ENCODE data around the gene SP6. TPM values are rescaled to one million over a fixed set of nuclear protein-coding genes. Genes with fewer than 3 reads are reported as not detected.

Gene SP6
- total RNA-seq, 2 experiments from 2014 or later: 0.05 TPM; not detected in 1

DNA sequence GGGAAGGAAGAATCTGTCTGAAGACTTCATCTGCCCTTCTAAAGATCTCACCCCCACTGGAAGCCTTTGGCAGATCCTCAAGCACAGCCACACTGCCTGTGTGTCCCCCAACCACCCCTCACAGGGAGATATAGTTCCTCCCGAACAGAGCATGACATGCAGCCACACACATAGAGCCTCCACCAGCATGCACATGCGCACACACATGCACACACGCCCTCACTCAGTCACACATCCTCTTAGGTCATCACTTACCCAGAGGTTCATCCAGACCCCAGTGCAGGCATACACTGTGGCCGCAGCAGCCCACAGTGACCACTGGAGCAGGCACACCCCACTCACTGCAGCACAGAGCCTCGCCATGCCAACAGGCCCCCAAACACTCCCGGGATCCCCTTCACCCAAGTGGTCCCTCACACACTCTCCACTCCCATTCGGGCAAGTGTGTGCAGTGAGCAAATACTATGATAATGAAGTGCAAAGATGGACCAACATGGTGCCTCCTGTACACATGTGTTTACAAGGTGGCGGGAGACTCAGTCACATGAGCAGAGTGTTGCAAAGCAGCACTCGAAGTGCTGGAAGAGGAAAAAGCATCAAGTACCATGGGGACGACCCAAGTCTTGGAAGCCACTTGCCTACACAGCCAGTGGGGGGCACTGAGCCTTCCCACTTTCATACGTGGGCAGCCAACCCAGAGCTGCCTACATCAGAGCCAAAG is 17.0 kb upstream of the SP6 start:
- CTCF ChIA-PET: no interaction called here
- peaks cover 4% of the 10 kb centered on the region for H3K4me1 Mint-ChIP-seq (ENCODE audit: low read depth)
- no peak overlapping the region for H3K27ac Mint-ChIP-seq
- H3K9me3 Mint-ChIP-seq (ENCODE audit: insufficient read depth): no peaks in the 10 kb centered on the region
- no peak for DNase-seq
- POLR2A ChIA-PET: interaction anchor here (0.7 kb wide), 1 partner anchor 28 kb away, joined by 3 read pairs; no protein-coding TSS in a partner anchor
- H3K36me3 Mint-ChIP-seq (ENCODE audit: low read depth): no peaks in the 10 kb centered on the region
- no peak for ATAC-seq
- H3K27me3 Mint-ChIP-seq (ENCODE audit: low read depth): peaks cover 22% of the 10 kb centered on the region
- no peak overlapping the region for H3K4me3 Mint-ChIP-seq

DNA sequence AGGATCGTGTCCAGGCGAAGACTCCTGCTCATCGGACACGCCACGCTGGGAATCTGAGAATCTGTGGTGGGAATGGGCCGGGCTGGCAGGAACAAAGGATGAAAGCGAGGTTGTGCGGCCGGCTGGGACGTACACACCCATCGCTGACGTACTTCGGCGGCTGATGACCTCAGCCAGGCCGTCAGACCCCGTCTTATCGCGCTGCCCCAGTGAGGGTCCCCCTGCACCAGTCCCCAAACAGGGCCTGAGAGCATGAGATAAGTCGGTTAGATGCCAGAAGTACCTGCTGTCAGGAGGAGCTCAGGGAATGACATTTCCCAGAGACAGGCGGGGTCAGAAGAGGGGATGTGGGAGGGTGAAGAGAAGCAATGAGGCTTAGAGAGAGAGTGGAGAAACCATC is 16.0 kb upstream of the SP6 start:
- POLR2A ChIA-PET: no interaction called here
- H3K36me3 Mint-ChIP-seq (ENCODE audit: low read depth): no peaks in the 10 kb centered on the region
- no peak overlapping the region for H3K4me3 Mint-ChIP-seq
- DNase-seq (no peak), ATAC-seq (no peak)
- H3K27me3 Mint-ChIP-seq (ENCODE audit: low read depth): peaks cover 18% of the 10 kb centered on the region
- CTCF ChIA-PET: no interaction called here
- no peaks in the 10 kb centered on the region for H3K9me3 Mint-ChIP-seq (ENCODE audit: insufficient read depth)
- H3K4me1 Mint-ChIP-seq (ENCODE audit: low read depth): peaks cover 4% of the 10 kb centered on the region
- no peak overlapping the region for H3K27ac Mint-ChIP-seq

DNA sequence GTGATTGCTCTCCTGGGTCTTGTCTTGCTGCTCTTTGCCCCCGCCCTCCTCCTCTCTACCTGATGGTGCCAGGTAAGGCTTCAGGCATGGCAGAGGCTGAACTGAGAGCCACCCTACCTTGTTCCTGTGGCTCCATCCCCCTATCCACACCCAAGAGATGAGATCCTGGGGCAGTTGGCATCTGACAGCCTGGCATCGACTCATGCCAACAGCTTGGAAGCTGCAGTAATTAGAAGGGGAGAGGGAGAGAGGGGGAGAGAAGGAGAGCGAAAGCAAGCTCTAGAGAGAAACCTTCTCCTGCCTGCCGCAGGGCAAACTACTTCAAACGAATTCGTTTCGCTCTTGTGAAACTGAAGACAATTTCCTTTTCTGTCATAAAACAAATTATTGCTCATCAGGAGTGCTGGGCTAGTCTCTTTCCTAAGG is 13.8 kb upstream of the SP6 start:
- Mint-ChIP-seq H3K27ac (no peak overlapping the region), H3K27me3 (ENCODE audit: low read depth) (peaks cover 9% of the 10 kb centered on the region), H3K4me3 (no peak overlapping the region), H3K36me3 (ENCODE audit: low read depth) (no peaks in the 10 kb centered on the region), H3K4me1 (ENCODE audit: low read depth) (peaks cover 4% of the 10 kb centered on the region), H3K9me3 (ENCODE audit: insufficient read depth) (no peaks in the 10 kb centered on the region)
- ATAC-seq (no peak), DNase-seq (no peak)
- ChIA-PET CTCF (interaction anchor here (1.6 to 2.2 kb wide), 2 partner anchors 24 to 25 kb away, joined by 5 to 6 read pairs; partner anchors contain the start of gene SCRN2), POLR2A (interaction anchor here (0.6 to 1.4 kb wide), 2 partner anchors 31 kb away, joined by 3 to 4 read pairs; partner anchors contain the start of gene SP2)

DNA sequence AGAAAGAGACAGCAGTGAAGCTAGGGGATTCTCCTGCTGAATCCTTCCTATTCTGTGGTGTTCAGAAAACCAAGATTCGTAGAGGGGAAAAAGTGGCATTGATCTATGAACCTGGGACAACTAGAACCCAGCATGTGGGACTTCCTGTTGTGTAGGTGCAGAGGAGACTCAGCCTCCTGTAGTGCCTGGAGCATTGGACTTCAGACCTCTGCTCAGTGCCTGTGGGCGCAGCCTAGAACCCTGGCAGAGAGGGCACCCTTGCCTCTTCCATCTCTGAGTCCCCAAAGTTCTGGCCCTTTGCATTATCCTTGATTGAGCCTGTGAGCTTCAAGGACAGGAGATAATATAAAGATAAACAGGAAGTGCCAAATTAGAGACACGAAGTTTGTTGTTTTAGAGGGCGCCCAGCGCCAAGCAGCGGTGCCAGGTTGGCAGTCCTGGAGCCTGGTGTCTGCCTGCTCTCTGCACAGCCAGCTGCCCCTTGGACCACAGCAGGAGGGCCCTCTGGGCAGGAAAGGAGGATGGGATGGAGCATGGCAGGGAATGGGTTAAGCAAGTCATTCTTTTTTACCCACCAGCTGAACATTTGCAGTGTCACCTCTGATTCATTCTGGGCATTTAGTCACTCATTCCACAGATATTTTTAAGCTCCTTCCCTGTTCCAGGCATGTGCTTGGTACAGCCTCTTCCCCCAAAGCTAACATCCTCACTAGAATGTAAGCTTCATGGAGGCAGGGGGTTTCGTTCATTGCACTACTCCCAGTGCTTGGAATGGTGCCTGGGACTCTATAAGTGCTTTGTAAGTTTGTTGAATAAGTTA is 11.9 kb upstream of the SP6 start:
- ChIA-PET POLR2A (no interaction called here), CTCF (interaction anchor here (1.3 to 2.5 kb wide), 2 partner anchors 27 to 83 kb away, joined by 6 read pairs; no protein-coding TSS in a partner anchor)
- no peak overlapping the region for H3K4me3 Mint-ChIP-seq
- H3K36me3 Mint-ChIP-seq (ENCODE audit: low read depth): no peaks in the 10 kb centered on the region
- peaks cover 4% of the 10 kb centered on the region for H3K4me1 Mint-ChIP-seq (ENCODE audit: low read depth)
- ATAC-seq: no peak
- H3K27me3 Mint-ChIP-seq (ENCODE audit: low read depth): peaks cover 10% of the 10 kb centered on the region
- no peaks in the 10 kb centered on the region for H3K9me3 Mint-ChIP-seq (ENCODE audit: insufficient read depth)
- H3K27ac Mint-ChIP-seq: no peak overlapping the region
- no peak for DNase-seq

DNA sequence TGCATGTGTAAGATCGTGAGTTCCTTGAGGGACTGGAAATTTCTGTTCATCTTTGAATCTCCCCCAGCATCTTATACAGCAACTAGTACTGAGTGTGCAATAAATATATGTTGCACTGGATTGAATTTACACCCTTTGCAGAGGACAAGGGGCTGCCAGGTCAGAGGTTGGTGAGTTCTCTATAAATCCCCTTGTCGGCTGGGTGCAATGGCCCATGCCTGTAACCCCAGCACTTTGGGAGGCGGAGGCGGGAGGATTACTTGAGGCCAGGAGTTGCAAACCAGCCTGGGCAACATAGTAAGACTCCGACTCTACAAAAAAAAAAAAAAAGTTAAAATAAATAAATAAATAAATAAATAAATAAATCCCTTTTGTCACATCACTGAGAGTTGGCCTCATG is 9.4 kb upstream of the SP6 start:
- no peaks in the 10 kb centered on the region for H3K9me3 Mint-ChIP-seq (ENCODE audit: insufficient read depth)
- no peak overlapping the region for H3K27ac Mint-ChIP-seq
- no peak overlapping the region for H3K4me3 Mint-ChIP-seq
- POLR2A ChIA-PET: no interaction called here
- peaks cover 4% of the 10 kb centered on the region for H3K4me1 Mint-ChIP-seq (ENCODE audit: low read depth)
- ATAC-seq (no peak), DNase-seq (no peak)
- peaks cover 20% of the 10 kb centered on the region for H3K27me3 Mint-ChIP-seq (ENCODE audit: low read depth)
- CTCF ChIA-PET: interaction anchor here (1.6 to 1.7 kb wide), 2 partner anchors 18 to 110 kb away, joined by 3 to 6 read pairs; partner anchors contain the start of gene CDK5RAP3
- no peaks in the 10 kb centered on the region for H3K36me3 Mint-ChIP-seq (ENCODE audit: low read depth)

DNA sequence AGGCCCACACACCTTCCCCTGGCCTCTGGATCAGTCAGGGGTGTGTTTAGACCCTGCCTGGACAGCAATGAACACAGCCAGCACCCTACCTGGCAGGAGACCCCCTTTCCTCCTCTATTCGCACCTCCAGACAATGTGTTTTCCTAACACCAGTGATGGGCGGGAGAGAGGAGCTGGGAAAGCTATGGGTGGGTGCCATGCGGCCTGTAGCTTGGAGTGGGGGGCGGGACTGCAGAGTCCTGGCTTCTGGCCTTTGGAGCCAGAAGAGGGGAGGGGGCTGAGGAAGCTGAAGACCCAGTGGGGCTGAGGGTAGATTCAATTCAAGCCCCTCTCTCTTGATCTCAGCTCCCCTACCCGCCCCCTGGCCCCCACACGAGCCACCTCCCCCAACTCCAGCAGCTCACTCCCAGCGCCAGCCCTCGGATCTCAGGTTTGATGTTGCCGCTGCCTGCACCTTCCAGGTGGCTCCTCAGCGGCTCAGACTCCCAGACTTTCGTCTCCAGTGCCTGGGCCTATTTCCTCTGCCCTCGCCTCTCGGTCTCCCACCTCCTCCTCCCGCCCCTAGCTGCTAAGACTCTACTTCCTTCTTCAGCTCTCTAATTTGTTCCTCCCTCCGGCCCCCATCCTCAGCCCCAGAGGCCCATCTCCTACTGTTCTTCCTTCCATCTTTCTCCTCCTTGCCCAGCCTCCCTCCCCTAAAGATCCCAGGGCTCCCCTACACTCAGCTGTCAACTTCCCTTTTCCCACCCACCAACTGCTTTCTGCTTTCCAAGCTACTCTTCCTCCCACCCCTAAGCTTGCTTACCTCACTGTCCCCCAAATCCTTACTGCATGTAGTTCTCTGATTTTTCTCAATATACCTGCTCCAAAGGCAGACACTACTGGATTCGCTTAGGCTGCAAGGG is 6.8 kb upstream of the SP6 start:
- no peak overlapping the region for H3K27ac Mint-ChIP-seq
- ATAC-seq: no peak
- H3K36me3 Mint-ChIP-seq (ENCODE audit: low read depth): no peaks in the 10 kb centered on the region
- no peak overlapping the region for H3K4me3 Mint-ChIP-seq
- H3K27me3 Mint-ChIP-seq (ENCODE audit: low read depth): peaks cover 45% of the 10 kb centered on the region
- CTCF ChIA-PET: interaction anchor here (1.3 to 3.4 kb wide), 4 partner anchors 10 to 160 kb away, joined by 3 to 14 read pairs (median 8); partner anchors contain the start of gene SCRN2
- POLR2A ChIA-PET: no interaction called here
- no peaks in the 10 kb centered on the region for H3K9me3 Mint-ChIP-seq (ENCODE audit: insufficient read depth)
- H3K4me1 Mint-ChIP-seq (ENCODE audit: low read depth): no peaks in the 10 kb centered on the region
- no peak for DNase-seq

DNA sequence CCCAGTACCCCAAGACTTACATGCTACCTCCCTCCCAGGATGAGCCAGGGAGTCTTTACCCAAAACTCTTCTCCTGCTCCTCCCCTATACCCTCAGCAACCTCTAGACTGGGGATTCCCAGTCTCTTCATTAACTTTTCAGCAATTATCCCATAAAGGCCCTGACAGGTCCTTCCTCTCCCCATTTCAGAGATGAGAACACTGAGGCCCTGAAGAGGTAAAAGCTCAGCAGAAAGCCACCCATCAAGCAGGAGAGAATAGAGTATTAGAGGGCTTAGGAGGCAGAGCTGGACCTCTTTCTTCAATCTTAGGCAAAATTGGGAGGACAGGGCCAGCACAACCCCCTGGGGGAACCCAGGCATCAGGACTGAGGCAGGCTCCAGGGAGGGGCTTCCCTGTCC is 5.9 kb upstream of the SP6 start:
- H3K4me3 Mint-ChIP-seq: no peak overlapping the region
- H3K27ac Mint-ChIP-seq: no peak overlapping the region
- H3K9me3 Mint-ChIP-seq (ENCODE audit: insufficient read depth): no peaks in the 10 kb centered on the region
- no peaks in the 10 kb centered on the region for H3K36me3 Mint-ChIP-seq (ENCODE audit: low read depth)
- peaks cover 8% of the 10 kb centered on the region for H3K4me1 Mint-ChIP-seq (ENCODE audit: low read depth)
- peaks cover 54% of the 10 kb centered on the region for H3K27me3 Mint-ChIP-seq (ENCODE audit: low read depth)
- DNase-seq (no peak), ATAC-seq (no peak)
- CTCF ChIA-PET: interaction anchor here (2.4 to 18.7 kb wide), 3 partner anchors 9 to 30 kb away, joined by 9 to 538 read pairs (median 14); partner anchors contain the start of gene SP2
- POLR2A ChIA-PET: no interaction called here

DNA sequence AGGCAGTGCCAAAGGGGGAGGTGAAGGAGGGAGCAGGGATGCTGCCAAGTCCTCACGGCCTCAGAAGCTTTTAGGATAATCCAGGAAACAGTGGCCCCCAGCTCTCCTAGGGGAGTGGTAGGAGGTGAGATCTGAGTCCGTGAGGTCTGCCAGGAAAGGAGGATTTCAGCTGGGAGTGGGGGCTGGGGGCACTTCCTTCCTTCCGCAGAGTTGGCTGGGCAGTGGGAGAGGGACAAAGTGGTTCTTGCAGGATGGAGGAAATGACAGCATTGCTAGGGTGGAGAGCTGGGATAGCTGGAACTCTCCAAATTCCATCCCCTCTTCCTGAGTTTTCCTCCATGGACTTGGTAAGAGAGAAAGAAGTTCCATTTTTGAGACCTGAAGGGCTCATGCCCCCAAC is 4.8 kb upstream of the SP6 start:
- H3K9me3 Mint-ChIP-seq (ENCODE audit: insufficient read depth): no peaks in the 10 kb centered on the region
- ChIA-PET POLR2A (interaction anchor here (1.0 kb wide), 1 partner anchor 40 kb away, joined by 5 read pairs; the partner anchor contains the start of gene SP2), CTCF (interaction anchor here (1.8 to 18.7 kb wide), 3 partner anchors 8 to 31 kb away, joined by 7 to 538 read pairs (median 14); partner anchors contain the start of genes SCRN2 and SP2)
- peaks cover 57% of the 10 kb centered on the region for H3K27me3 Mint-ChIP-seq (ENCODE audit: low read depth)
- ATAC-seq (no peak), DNase-seq (no peak)
- H3K4me1 Mint-ChIP-seq (ENCODE audit: low read depth): peaks cover 10% of the 10 kb centered on the region
- no peaks in the 10 kb centered on the region for H3K36me3 Mint-ChIP-seq (ENCODE audit: low read depth)
- H3K4me3 Mint-ChIP-seq: no peak overlapping the region
- no peak overlapping the region for H3K27ac Mint-ChIP-seq

DNA sequence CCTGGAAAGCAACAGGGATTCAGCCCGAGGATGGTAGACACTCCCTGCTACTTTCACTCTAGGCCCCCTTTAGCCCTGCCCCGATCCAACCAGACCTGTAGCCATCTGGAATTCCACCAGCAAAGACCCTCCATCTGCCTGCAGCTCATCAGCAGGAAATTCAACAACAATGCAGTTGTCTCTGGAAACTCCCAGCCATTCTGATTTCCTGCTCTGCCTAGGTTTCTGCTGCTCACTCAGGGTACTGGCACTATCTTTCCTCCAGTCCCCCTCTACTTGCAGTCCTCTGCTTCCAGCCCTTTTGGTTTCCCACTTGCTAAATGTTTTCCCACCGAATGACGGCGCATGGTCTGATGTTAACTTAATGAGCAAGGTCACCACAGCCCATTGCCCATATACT is 2.7 kb upstream of the SP6 start:
- ChIA-PET CTCF (interaction anchor here (2.4 to 18.7 kb wide), 3 partner anchors 10 to 33 kb away, joined by 7 to 538 read pairs (median 19); partner anchors contain the start of genes SCRN2 and SP2), POLR2A (interaction anchor here (1.0 kb wide), 1 partner anchor 31 kb away, joined by 4 read pairs; no protein-coding TSS in a partner anchor)
- DNase-seq (no peak), ATAC-seq (no peak)
- Mint-ChIP-seq H3K9me3 (ENCODE audit: insufficient read depth) (no peaks in the 10 kb centered on the region), H3K36me3 (ENCODE audit: low read depth) (no peaks in the 10 kb centered on the region), H3K27ac (no peak overlapping the region), H3K4me1 (ENCODE audit: low read depth) (peaks cover 16% of the 10 kb centered on the region), H3K27me3 (ENCODE audit: low read depth) (peaks cover 68% of the 10 kb centered on the region), H3K4me3 (no peak overlapping the region)

DNA sequence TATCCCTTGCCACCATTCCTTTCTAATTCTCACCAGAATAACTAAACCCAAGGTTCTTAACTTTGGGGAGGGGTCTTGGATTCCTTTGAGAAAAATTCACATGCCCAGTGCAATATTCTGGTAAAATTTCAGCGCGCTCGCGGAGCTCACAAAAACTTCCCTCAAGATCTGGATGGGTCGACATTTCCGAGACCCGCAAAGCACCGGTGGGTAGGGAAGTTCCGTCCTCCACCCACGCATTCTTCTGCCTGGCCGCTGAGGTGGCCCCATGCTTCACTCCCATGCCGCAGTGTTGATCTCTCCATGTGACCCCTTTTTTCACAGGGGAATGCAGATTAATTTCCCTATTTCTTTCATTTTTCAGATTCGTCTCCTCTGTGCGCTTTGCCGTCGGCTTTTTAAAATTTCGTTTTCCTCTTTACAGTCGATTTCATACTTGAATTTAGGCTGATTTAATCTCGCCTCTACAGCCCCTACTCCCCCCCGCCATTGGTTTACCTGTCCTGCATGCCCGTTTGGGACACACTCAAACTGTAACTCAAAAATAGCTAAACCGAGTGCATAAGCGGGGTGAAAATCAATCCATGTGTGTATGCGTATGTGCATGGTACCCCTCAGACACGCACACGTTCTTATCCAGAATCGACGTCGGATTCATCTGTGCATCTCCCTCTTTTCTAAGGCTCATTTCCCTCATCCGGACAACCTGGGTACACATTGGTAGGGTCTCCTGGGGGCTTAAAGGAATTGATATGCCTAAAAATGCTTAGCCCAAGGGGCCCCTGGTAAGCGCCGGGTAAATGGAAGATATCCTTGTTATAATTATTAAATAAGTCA is 1.4 kb upstream of the SP6 start:
- no peaks in the 10 kb centered on the region for H3K9me3 Mint-ChIP-seq (ENCODE audit: insufficient read depth)
- H3K36me3 Mint-ChIP-seq (ENCODE audit: low read depth): no peaks in the 10 kb centered on the region
- DNase-seq: no peak
- ATAC-seq: no peak
- peaks cover 76% of the 10 kb centered on the region for H3K27me3 Mint-ChIP-seq (ENCODE audit: low read depth)
- POLR2A ChIA-PET: interaction anchor here (1.0 kb wide), 2 partner anchors 21 to 33 kb away, joined by 3 to 4 read pairs; partner anchors contain the start of genes LRRC46 and MRPL10
- peaks cover 16% of the 10 kb centered on the region for H3K4me1 Mint-ChIP-seq (ENCODE audit: low read depth)
- no peak overlapping the region for H3K4me3 Mint-ChIP-seq
- CTCF ChIA-PET: interaction anchor here (0.9 to 18.7 kb wide), 4 partner anchors 11 to 97 kb away, joined by 3 to 538 read pairs (median 11); partner anchors contain the start of genes SCRN2 and SP2
- H3K27ac Mint-ChIP-seq: no peak overlapping the region
